DND-41 (cell line): ENCODE data around the gene TEDC2.

Experiments used
- ATAC-seq: fragments of 200-7000 bp; cut with Tn5 transposase; 3 replicates; pipeline ENCODE4 v1.9.1; 2021; ENCODE audit warnings: low read depth; ENCODE audit not compliant: insufficient read depth
- DNase-seq: peaks from one replicate; pipeline ENCODE4 v3.0.0-alpha.2; 2020
- H2AFZ ChIP-seq: 2 replicates; pipeline ENCODE4 v1.6.0; 2012; ENCODE audit warnings: low read depth, low read length
- H3K27ac ChIP-seq: 2 replicates; pipeline ENCODE4 v1.5.1; 2012; ENCODE audit warnings: low read length, inconsistent platforms
- H3K27me3 ChIP-seq: fragments of 200-600 bp; sonication (generic); 2 replicates; pipeline ENCODE4 v1.6.0; 2012; ENCODE audit warnings: low read length, mild to moderate bottlenecking, inconsistent platforms; ENCODE audit not compliant: insufficient read depth, poor library complexity
- H3K36me3 ChIP-seq: 2 replicates; pipeline ENCODE4 v1.5.1; 2012; ENCODE audit warnings: low read length, inconsistent platforms; ENCODE audit not compliant: insufficient read depth
- H3K4me1 ChIP-seq: 2 replicates; pipeline ENCODE4 v1.5.1; 2012; ENCODE audit warnings: mild to moderate bottlenecking, low read length; ENCODE audit not compliant: insufficient read depth
- H3K4me2 ChIP-seq: 2 replicates; pipeline ENCODE4 v1.6.0; 2012; ENCODE audit warnings: mild to moderate bottlenecking, moderate library complexity, low read length, inconsistent platforms; ENCODE audit not compliant: insufficient read depth
- H3K4me3 ChIP-seq, 2 experiments: fragments of 200-600 bp in 1 of 2; shearing (Covaris generic) in 1 of 2; 2 replicates each; pipeline ENCODE4 v1.5.1; 2012 to 2016; ENCODE audit warnings: inconsistent platforms in 2 of 2, low read length in 2 of 2, mild to moderate bottlenecking in 2 of 2, low read depth in 1 of 2, moderate library complexity in 1 of 2
- H3K79me2 ChIP-seq: 2 replicates; pipeline ENCODE4 v1.6.0; 2012; ENCODE audit warnings: low read length, inconsistent platforms; ENCODE audit not compliant: insufficient read depth
- H3K9ac ChIP-seq: 2 replicates; pipeline ENCODE4 v1.6.0; 2012; ENCODE audit warnings: low read depth, mild to moderate bottlenecking, inconsistent platforms, low read length, moderate library complexity
- H3K9me3 ChIP-seq: 2 replicates; pipeline ENCODE4 v1.5.1; 2012; ENCODE audit warnings: low read length, moderate library complexity, mild to moderate bottlenecking, inconsistent platforms; ENCODE audit not compliant: insufficient read depth, severe bottlenecking
- H4K20me1 ChIP-seq: 2 replicates; pipeline ENCODE4 v1.6.0; 2012; ENCODE audit warnings: low read length; ENCODE audit not compliant: insufficient read depth
- EZH2 ChIP-seq: IDR thresholded peaks from 3 replicates; pipeline ENCODE4 v1.6.1; 2012; ENCODE audit warnings: borderline replicate concordance, low read depth, mild to moderate bottlenecking, moderate library complexity, low read length, inconsistent platforms; ENCODE audit not compliant: severe bottlenecking
- TF ChIP-seq, protein P1 (sequence below): IDR thresholded peaks from 2 replicates; pipeline ENCODE4 v1.5.1; 2012; ENCODE audit warnings: borderline replicate concordance, low read length, moderate library complexity, mild to moderate bottlenecking; ENCODE audit not compliant: poor library complexity, severe bottlenecking; ENCODE audit errors: extremely low read depth

The TEDC2 gene

GRCh38 chr16:2498531-2499253, 38.8 kb downstream of the TEDC2 start:
- ATAC-seq (no peak), DNase-seq (no peak)
- Histone ChIP-seq H3K4me2 (no peak overlapping the region), H3K27me3 (no peaks in the 10 kb centered on the region), H4K20me1 (peaks cover 30% of the 10 kb centered on the region), H3K9ac (no peak overlapping the region), H2AFZ (no peak overlapping the region), H3K79me2 (0 out of 2 replicates have a peak, but pooled peaks cover 3% of the 10 kb centered on the region), H3K27ac (no peak overlapping the region), H3K4me1 (peaks cover 11% of the 10 kb centered on the region), H3K36me3 (peaks cover 61% of the 10 kb centered on the region), H3K4me3 (no peak overlapping the region), H3K9me3 (no peaks in the 10 kb centered on the region)
- TF ChIP-seq, protein P1, sequence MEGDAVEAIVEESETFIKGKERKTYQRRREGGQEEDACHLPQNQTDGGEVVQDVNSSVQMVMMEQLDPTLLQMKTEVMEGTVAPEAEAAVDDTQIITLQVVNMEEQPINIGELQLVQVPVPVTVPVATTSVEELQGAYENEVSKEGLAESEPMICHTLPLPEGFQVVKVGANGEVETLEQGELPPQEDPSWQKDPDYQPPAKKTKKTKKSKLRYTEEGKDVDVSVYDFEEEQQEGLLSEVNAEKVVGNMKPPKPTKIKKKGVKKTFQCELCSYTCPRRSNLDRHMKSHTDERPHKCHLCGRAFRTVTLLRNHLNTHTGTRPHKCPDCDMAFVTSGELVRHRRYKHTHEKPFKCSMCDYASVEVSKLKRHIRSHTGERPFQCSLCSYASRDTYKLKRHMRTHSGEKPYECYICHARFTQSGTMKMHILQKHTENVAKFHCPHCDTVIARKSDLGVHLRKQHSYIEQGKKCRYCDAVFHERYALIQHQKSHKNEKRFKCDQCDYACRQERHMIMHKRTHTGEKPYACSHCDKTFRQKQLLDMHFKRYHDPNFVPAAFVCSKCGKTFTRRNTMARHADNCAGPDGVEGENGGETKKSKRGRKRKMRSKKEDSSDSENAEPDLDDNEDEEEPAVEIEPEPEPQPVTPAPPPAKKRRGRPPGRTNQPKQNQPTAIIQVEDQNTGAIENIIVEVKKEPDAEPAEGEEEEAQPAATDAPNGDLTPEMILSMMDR = no peak
- no peak for TF ChIP-seq EZH2

DNA sequence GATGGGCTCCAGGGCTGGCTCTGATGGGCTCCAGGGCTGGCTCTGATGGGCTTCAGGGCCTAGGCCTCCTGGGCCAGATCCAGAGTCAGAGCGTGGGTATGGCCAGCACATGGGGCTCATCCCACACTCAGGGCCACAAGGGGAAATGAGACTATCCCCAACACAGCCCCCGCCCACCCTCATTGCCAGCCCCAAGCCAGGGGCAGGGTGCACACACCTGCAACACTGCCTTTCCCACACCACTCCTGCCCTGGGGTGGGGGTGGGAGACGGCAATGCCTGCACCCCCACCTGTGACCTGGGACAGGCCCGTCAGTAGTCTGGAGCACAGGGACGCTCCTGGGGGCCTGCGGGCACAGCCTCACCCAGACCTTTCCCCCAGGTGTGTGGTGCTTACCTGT, 39.5 kb downstream of the TEDC2 start:
- Histone ChIP-seq H3K27me3 (no peaks in the 10 kb centered on the region), H3K9ac (no peak overlapping the region), H4K20me1 (peaks cover 29% of the 10 kb centered on the region), H3K36me3 (peaks cover 61% of the 10 kb centered on the region), H2AFZ (no peak overlapping the region), H3K4me1 (peaks cover 11% of the 10 kb centered on the region), H3K79me2 (no peaks in the 10 kb centered on the region), H3K4me3 (no peak overlapping the region), H3K27ac (no peak overlapping the region), H3K4me2 (no peak overlapping the region), H3K9me3 (no peaks in the 10 kb centered on the region)
- ATAC-seq (no peak), DNase-seq (no peak)
- no peak for TF ChIP-seq EZH2
- TF ChIP-seq, protein P1 = no peak

DNA sequence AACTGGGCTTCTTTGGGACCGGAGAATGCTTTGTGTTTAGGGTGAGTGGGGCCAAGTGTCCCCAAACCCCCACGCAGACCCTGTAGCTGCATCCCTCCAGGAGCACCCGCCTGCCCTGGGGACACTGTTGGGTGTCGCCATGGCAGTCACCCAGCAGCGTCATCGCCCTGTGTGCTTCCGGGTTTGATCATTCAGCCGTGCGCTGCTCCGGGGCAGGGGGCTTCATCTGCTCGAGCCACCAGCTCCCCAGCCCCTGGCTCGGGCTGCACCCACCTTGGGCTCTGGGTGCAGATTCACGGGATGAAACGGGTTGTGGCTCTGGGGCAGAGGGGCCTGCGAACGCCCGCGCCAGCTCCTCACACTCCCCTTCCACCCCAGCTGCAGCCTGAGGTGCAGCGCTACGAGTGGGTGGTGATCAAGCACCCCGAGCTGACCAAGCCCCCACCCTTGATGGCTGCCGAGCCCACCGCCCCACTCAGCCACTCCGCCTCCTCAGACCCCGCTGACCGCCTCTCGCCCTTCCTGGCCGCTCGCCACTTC, 40.1 kb downstream of the TEDC2 start:
- Histone ChIP-seq H2AFZ (no peak overlapping the region), H3K27me3 (no peaks in the 10 kb centered on the region), H3K4me2 (no peak overlapping the region), H3K36me3 (peaks cover 61% of the 10 kb centered on the region), H3K4me3 (no peak overlapping the region), H3K27ac (no peak overlapping the region), H3K4me1 (peaks cover 11% of the 10 kb centered on the region), H4K20me1 (peaks cover 29% of the 10 kb centered on the region), H3K9ac (no peak overlapping the region), H3K79me2 (no peaks in the 10 kb centered on the region), H3K9me3 (no peaks in the 10 kb centered on the region)
- DNase-seq = no peak
- TF ChIP-seq, protein P1 = no peak
- ATAC-seq = no peak
